ENCODE data around the gene ITGB1BP1. TPM values are rescaled to one million over a fixed set of nuclear protein-coding genes. Genes with fewer than 3 reads are reported as not detected.

ITGB1BP1 gene
- total RNA-seq, 1 experiment from 2014 or later = 68.1 TPM

DNA sequence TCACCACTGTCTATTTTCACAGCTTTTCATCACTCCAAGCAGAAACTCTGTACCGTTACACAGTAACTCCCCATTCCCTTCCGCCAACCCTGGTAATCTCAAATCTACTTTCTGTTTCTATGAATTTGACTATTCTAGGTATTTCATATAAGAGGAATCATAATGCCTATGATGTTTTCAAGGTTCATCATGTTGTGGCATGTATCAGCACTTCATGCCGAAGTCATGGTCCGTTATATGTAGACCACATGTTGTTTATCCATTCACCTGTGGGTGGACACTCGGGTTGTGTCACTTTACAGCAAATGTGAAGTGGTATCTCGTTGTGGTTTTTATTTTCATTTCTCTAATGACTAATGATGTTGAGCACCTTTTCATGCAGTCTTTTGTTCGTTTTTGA lies 21.8 kb upstream of the ITGB1BP1 start:
- H4K20me1 ChIP-seq (ENCODE audit: insufficient read depth) = no peaks in the 10 kb centered on the region
- no TSS peak for BruUV-seq (replicated peaks)
- H3K4me3 ChIP-seq = no peak overlapping the region
- intact Hi-C loops (cut with micrococcal nuclease; ENCODE audit: unreplicated experiment) = no loop called here
- no peak for TF ChIP-seq CTCF (conservative IDR thresholded peaks at IDR 0.05)
- no peak for TF ChIP-seq EZH2 (IDR thresholded peaks at IDR 0.05; ENCODE audit: low read depth)
- H3K27ac ChIP-seq = no peak overlapping the region
- no peaks in the 10 kb centered on the region for H3K4me1 ChIP-seq (replicated peaks; ENCODE audit: insufficient read depth)
- no peaks in the 10 kb centered on the region for H3K27me3 ChIP-seq (ENCODE audit: insufficient read depth, low read depth)
- H3K4me2 ChIP-seq = no peak overlapping the region
- H2AFZ ChIP-seq = no peak overlapping the region
- POLR2A ChIA-PET (ENCODE audit: unreplicated experiment) = no interaction called here
- no peaks in the 10 kb centered on the region for H3K79me2 ChIP-seq (ENCODE audit: low read depth)
- DNase-seq = no peak
- peaks cover 44% of the 10 kb centered on the region for H3K36me3 ChIP-seq (ENCODE audit: low read depth)
- H3K9me2 ChIP-seq (ENCODE audit: insufficient read depth) = no peaks in the 10 kb centered on the region
- H3K9me3 ChIP-seq (ENCODE audit: insufficient read depth, low read depth) = no peaks in the 10 kb centered on the region
- H3F3A ChIP-seq (ENCODE audit: insufficient read depth, low read depth) = no peaks in the 10 kb centered on the region
- CTCF ChIA-PET = no interaction called here

DNA sequence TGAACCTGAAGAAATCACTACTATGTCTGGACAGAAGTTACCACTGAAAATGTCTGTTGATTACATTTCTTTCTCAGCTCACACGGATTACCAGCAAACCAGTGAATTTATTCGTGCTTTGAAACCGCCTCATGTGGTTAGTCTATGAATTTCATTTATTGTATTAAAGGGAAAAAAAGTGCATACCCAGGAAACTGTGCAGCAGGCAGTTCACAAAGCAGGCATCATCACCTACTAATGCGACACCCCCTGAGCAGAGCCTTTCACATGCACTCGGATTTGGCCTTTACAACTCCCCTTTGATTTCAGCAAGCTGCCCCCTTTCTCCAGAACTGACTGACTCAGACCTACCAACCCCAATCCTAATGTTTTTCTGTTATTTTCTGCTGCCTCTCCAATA lies 20.2 kb upstream of the ITGB1BP1 start:
- ChIA-PET CTCF (no interaction called here), POLR2A (ENCODE audit: unreplicated experiment) (no interaction called here)
- no TSS peak for BruUV-seq (replicated peaks)
- no peak for DNase-seq
- Histone ChIP-seq H3K4me3 (no peak overlapping the region), H2AFZ (no peak overlapping the region), H3K4me2 (no peak overlapping the region), H4K20me1 (ENCODE audit: insufficient read depth) (no peaks in the 10 kb centered on the region), H3K36me3 (ENCODE audit: low read depth) (peaks cover 34% of the 10 kb centered on the region), H3K4me1 (replicated peaks; ENCODE audit: insufficient read depth) (no peaks in the 10 kb centered on the region), H3K9me2 (ENCODE audit: insufficient read depth) (no peaks in the 10 kb centered on the region), H3K27me3 (ENCODE audit: insufficient read depth, low read depth) (no peaks in the 10 kb centered on the region), H3K27ac (no peak overlapping the region), H3K9me3 (ENCODE audit: insufficient read depth, low read depth) (no peaks in the 10 kb centered on the region), H3K79me2 (ENCODE audit: low read depth) (no peaks in the 10 kb centered on the region), H3F3A (ENCODE audit: insufficient read depth, low read depth) (no peaks in the 10 kb centered on the region)
- TF ChIP-seq EZH2 (IDR thresholded peaks at IDR 0.05; ENCODE audit: low read depth) (no peak), CTCF (conservative IDR thresholded peaks at IDR 0.05) (no peak)
- intact Hi-C loops (cut with micrococcal nuclease; ENCODE audit: unreplicated experiment) = no loop called here

- no peak overlapping the region for H3K4me3 ChIP-seq
- H3K27me3 ChIP-seq (ENCODE audit: insufficient read depth, low read depth) = no peaks in the 10 kb centered on the region
- intact Hi-C loops (cut with micrococcal nuclease; ENCODE audit: unreplicated experiment) = no loop called here
- no TSS peak for BruUV-seq (replicated peaks)
- ChIA-PET POLR2A (ENCODE audit: unreplicated experiment) (no interaction called here), CTCF (no interaction called here)
- no peaks in the 10 kb centered on the region for H3K4me1 ChIP-seq (replicated peaks; ENCODE audit: insufficient read depth)
- no peak overlapping the region for H3K27ac ChIP-seq
- H3K79me2 ChIP-seq (ENCODE audit: low read depth) = no peaks in the 10 kb centered on the region
- no peaks in the 10 kb centered on the region for H3K9me2 ChIP-seq (ENCODE audit: insufficient read depth)
- no peak overlapping the region for H2AFZ ChIP-seq
- H3F3A ChIP-seq (ENCODE audit: insufficient read depth, low read depth) = 0 out of 2 replicates have a peak, but pooled peaks cover 10% of the 10 kb centered on the region
- no peak overlapping the region for H3K4me2 ChIP-seq
- TF ChIP-seq EZH2 (IDR thresholded peaks at IDR 0.05; ENCODE audit: low read depth) (no peak), CTCF (conservative IDR thresholded peaks at IDR 0.05) (no peak)
- no peaks in the 10 kb centered on the region for H3K9me3 ChIP-seq (ENCODE audit: insufficient read depth, low read depth)
- peaks cover 47% of the 10 kb centered on the region for H3K36me3 ChIP-seq (ENCODE audit: low read depth)
- no peaks in the 10 kb centered on the region for H4K20me1 ChIP-seq (ENCODE audit: insufficient read depth)
- DNase-seq = no peak
These were observed 18.2 kb upstream of the ITGB1BP1 start for GRCh38 chr2:9441556-9441955.

All from PC-9 (cell line).